Measurements from ENCODE around the gene ARID3C. TPM values are rescaled to one million over a fixed set of nuclear protein-coding genes. Genes with fewer than 3 reads are reported as not detected.

The ARID3C gene
- total RNA-seq, 1 experiment from 2014 or later: 0.42 TPM

DNA sequence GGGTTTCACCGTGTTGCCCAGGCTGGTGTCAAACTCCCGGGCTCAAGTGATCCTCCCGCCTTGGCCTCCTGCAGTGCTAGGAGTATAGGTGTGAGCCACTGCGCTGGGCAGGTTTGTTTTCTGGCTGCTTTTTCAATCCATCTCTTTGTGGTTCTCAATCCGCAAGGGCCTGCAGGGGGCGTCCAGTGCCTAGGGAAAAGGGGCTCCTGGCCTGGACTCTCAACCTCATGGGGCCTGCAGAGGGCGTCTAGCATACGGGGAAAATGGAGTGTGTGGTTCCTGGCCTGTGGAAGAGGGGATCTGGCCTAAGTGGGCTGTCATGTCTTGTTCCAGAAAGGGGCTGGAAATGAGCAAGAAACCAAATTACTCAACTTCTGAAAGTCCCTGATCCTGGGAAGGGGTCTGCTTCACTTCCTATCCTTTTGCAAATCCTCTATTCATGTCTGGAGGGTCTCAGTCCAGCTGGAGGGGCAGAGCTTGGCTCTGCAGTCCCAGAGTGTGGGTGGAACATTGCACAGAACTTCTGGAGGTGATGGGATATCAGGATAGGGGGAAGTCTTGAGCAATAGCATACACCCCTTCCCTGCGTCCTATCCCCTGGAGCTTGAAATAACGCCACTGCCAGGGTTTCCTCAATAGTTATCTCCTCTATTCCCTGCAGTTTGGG lies 46.3 kb upstream of the ARID3C start:
- Histone ChIP-seq H3K4me3 (replicated peaks in 1 of 2; ENCODE audit: low read depth in 1 of 2, low read length in 2 of 2) (no peak overlapping the region), H3K9ac (ENCODE audit: low read length) (no peak overlapping the region), H3K36me3 (ENCODE audit: control insufficient read depth in 1 of 2, insufficient read depth in 2 of 2, low read length in 2 of 2) (no peaks in the 10 kb centered on the region), H3K27me3 (ENCODE audit: insufficient read depth, low read length) (no peaks in the 10 kb centered on the region), H2AFZ (ENCODE audit: low read depth, low read length, poor library complexity, severe bottlenecking) (no peak overlapping the region), H3K9me2 (ENCODE audit: insufficient read depth) (no peaks in the 10 kb centered on the region), H4K20me1 (ENCODE audit: insufficient read depth) (no peaks in the 10 kb centered on the region), H3K4me1 (ENCODE audit: control insufficient read depth in 1 of 2, insufficient read depth in 2 of 2, low read length in 2 of 2) (no peaks in the 10 kb centered on the region), H3K9me3 (ENCODE audit: control insufficient read depth in 1 of 2, insufficient read depth in 1 of 2, low read depth in 1 of 2, low read length in 2 of 2) (no peaks in the 10 kb centered on the region), H3K4me2 (ENCODE audit: low read length) (no peak overlapping the region), H3K79me2 (ENCODE audit: insufficient read depth, low read length) (no peaks in the 10 kb centered on the region), H3K27ac (ENCODE audit: low read depth, low read length) (no peak overlapping the region)
- RAD21 ChIA-PET (ENCODE audit: low non-redundant PET in 1 of 2, low total read pairs in 2 of 2, uncharacterized antibody in 2 of 2, unreplicated experiment in 2 of 2): no interaction called here
- intact Hi-C loops (cut with micrococcal nuclease): loop anchor here (1.0 to 10.0 kb wide), 2 partner anchors 27 to 310 kb away; partner anchors contain the start of gene DNAJB5
- POLR2A ChIA-PET: no interaction called here
- ATAC-seq (peak; percentile 99), DNase-seq (ENCODE audit: low read depth, low spot score) (peak; percentile 60)
- CTCF ChIA-PET: interaction anchor here (2.2 to 2.3 kb wide), 2 partner anchors 10 to 27 kb away, joined by 6 to 14 read pairs; no protein-coding TSS in a partner anchor
- BruUV-seq (replicated peaks): no TSS peak
- TF ChIP-seq SRF (IDR thresholded peaks at IDR 0.05; ENCODE audit: low read depth) (no peak), CTCF (IDR thresholded peaks at IDR 0.05 in 2 of 3, conservative IDR thresholded peaks at IDR 0.05 in 1 of 3; ENCODE audit: borderline replicate concordance in 1 of 3, insufficient read depth in 1 of 3, low read depth in 2 of 3, low read length in 2 of 3) (peak; percentile 93 to 99 (median 96)), RAD21 (IDR thresholded peaks at IDR 0.05; ENCODE audit: low read depth) (peak; percentile 83)

DNA sequence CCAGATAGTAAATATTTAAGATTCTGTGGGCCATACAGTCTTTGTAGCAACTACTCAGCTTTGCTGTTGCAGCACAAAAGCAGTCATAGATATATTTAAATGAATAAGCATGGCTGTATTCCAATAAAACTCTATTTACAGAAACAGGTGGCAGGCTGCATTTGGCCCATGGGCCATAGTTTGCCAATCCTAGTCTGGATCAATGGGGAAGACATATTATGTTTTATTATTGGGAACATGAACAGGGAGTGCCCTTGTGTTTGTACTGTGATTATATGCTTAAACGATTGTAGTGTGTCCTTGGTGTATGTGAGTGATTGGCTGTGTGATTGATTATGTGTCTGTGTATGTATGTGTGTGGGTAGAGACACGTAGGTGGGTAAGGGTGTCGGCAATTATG lies 45.6 kb upstream of the ARID3C start:
- H4K20me1 ChIP-seq (ENCODE audit: insufficient read depth): no peaks in the 10 kb centered on the region
- H2AFZ ChIP-seq (ENCODE audit: low read depth, low read length, poor library complexity, severe bottlenecking): no peak overlapping the region
- H3K27ac ChIP-seq (ENCODE audit: low read depth, low read length): no peak overlapping the region
- DNase-seq (ENCODE audit: low read depth, low spot score) (no peak), ATAC-seq (no peak)
- H3K27me3 ChIP-seq (ENCODE audit: insufficient read depth, low read length): no peaks in the 10 kb centered on the region
- no TSS peak for BruUV-seq (replicated peaks)
- H3K9me2 ChIP-seq (ENCODE audit: insufficient read depth): no peaks in the 10 kb centered on the region
- no peak overlapping the region for H3K4me2 ChIP-seq (ENCODE audit: low read length)
- no peaks in the 10 kb centered on the region for H3K36me3 ChIP-seq (ENCODE audit: control insufficient read depth in 1 of 2, insufficient read depth in 2 of 2, low read length in 2 of 2)
- H3K9ac ChIP-seq (ENCODE audit: low read length): no peak overlapping the region
- no peaks in the 10 kb centered on the region for H3K79me2 ChIP-seq (ENCODE audit: insufficient read depth, low read length)
- no peaks in the 10 kb centered on the region for H3K9me3 ChIP-seq (ENCODE audit: control insufficient read depth in 1 of 2, insufficient read depth in 1 of 2, low read depth in 1 of 2, low read length in 2 of 2)
- CTCF ChIA-PET: interaction anchor here (2.2 to 2.3 kb wide), 2 partner anchors 9 to 28 kb away, joined by 6 to 14 read pairs; no protein-coding TSS in a partner anchor
- POLR2A ChIA-PET: no interaction called here
- intact Hi-C loops (cut with micrococcal nuclease): loop anchor here (10.0 kb wide), 1 partner anchor 310 kb away; the partner anchor contains the start of gene DNAJB5
- TF ChIP-seq CTCF (IDR thresholded peaks at IDR 0.05 in 2 of 3, conservative IDR thresholded peaks at IDR 0.05 in 1 of 3; ENCODE audit: borderline replicate concordance in 1 of 3, insufficient read depth in 1 of 3, low read depth in 2 of 3, low read length in 2 of 3) (no peak), ZNF274 (IDR thresholded peaks at IDR 0.05; ENCODE audit: low read depth, low read length) (no peak), JUND (IDR thresholded peaks at IDR 0.05) (no peak), SIN3A (IDR thresholded peaks at IDR 0.05; ENCODE audit: low read depth) (no peak), CBX3 (IDR thresholded peaks at IDR 0.05; ENCODE audit: low read depth) (no peak), RAD21 (IDR thresholded peaks at IDR 0.05; ENCODE audit: low read depth) (no peak), CEBPB (IDR thresholded peaks at IDR 0.05; ENCODE audit: low read depth) (no peak), EZH2phosphoT487 (IDR thresholded peaks at IDR 0.05; ENCODE audit: borderline replicate concordance) (no peak), TCF7L2 (IDR thresholded peaks at IDR 0.05; ENCODE audit: borderline replicate concordance, extremely low read depth, insufficient read depth, insufficient read length) (no peak), MAX (IDR thresholded peaks at IDR 0.05) (no peak), SRF (IDR thresholded peaks at IDR 0.05; ENCODE audit: low read depth) (no peak), FOSL1 (IDR thresholded peaks at IDR 0.05; ENCODE audit: low read depth) (no peak), EZH2 (IDR thresholded peaks at IDR 0.05) (no peak)
- TF ChIP-seq, protein P1, sequence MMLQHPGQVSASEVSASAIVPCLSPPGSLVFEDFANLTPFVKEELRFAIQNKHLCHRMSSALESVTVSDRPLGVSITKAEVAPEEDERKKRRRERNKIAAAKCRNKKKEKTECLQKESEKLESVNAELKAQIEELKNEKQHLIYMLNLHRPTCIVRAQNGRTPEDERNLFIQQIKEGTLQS (IDR thresholded peaks at IDR 0.05): no peak
- RAD21 ChIA-PET (ENCODE audit: low non-redundant PET in 1 of 2, low total read pairs in 2 of 2, uncharacterized antibody in 2 of 2, unreplicated experiment in 2 of 2): no interaction called here
- H3K4me3 ChIP-seq (replicated peaks in 1 of 2; ENCODE audit: low read depth in 1 of 2, low read length in 2 of 2): no peak overlapping the region
- no peaks in the 10 kb centered on the region for H3K4me1 ChIP-seq (ENCODE audit: control insufficient read depth in 1 of 2, insufficient read depth in 2 of 2, low read length in 2 of 2)

Measured in HCT116 (cell line).